ENCODE results near the gene MAL.
"Not testable (repeated sequence)": the region's sequence is repeated elsewhere in the genome, so short reads cannot be mapped to it uniquely, and the experiment has no call there.

The MAL gene

GRCh38 chr2:95068256-95068655 lies 42.7 kb downstream of the MAL start:
- DNase-seq = no peak

GRCh38 chr2:95069465-95069864 lies 44.0 kb downstream of the MAL start:
- no peak for DNase-seq

GRCh38 chr2:95071856-95072255 lies 46.3 kb downstream of the MAL start:
- DNase-seq = no peak

- DNase-seq = no peak
These were observed 46.9 kb downstream of the MAL start for GRCh38 chr2:95072424-95072823.

GRCh38 chr2:95073856-95074662 lies 48.6 kb downstream of the MAL start:
- DNase-seq = no peak

- DNase-seq = no peak
These were observed 49.3 kb downstream of the MAL start for GRCh38 chr2:95074663-95075439.

- DNase-seq = no peak
These were observed 50.1 kb downstream of the MAL start for GRCh38 chr2:95075440-95076132.

- peak; percentile 2 for DNase-seq
These were observed 51.4 kb downstream of the MAL start for GRCh38 chr2:95076705-95077529.

- peak; percentile 11 for DNase-seq
These were observed 52.0 kb downstream of the MAL start for GRCh38 chr2:95077530-95077825.

- peak; percentile 51 for DNase-seq
These were observed 52.5 kb downstream of the MAL start for GRCh38 chr2:95077861-95078603.

GRCh38 chr2:95079199-95079683 lies 53.7 kb downstream of the MAL start:
- no peak for DNase-seq

- no peak for DNase-seq
These were observed 57.0 kb downstream of the MAL start for GRCh38 chr2:95082477-95082876.

- DNase-seq = no peak
These were observed 60.5 kb downstream of the MAL start for GRCh38 chr2:95086017-95086416.

GRCh38 chr2:95087379-95087778 lies 61.9 kb downstream of the MAL start:
- no peak for DNase-seq

GRCh38 chr2:95091885-95092555 lies 66.5 kb downstream of the MAL start:
- DNase-seq = no peak

- not testable (repeated sequence) for DNase-seq
These were observed 72.8 kb downstream of the MAL start for GRCh38 chr2:95098273-95098672.

- no peak for DNase-seq
These were observed 74.4 kb downstream of the MAL start for GRCh38 chr2:95099910-95100309.

Measured in DMS 273 treated with DMSO at 0.1 percent for 48 hours (cell line).